ENCODE results near the gene TMEM259. TPM values are rescaled to one million over a fixed set of nuclear protein-coding genes. Genes with fewer than 3 reads are reported as not detected.
A peak's percentile ranks its signal among the peaks of the same experiment; 100 is the strongest.

The TMEM259 gene
- total and polyA plus RNA-seq, 8 donors = 74.2 to 154 (median 101) TPM

- peaks cover 0 to 86% of the 10 kb centered on the region in 2 donors for H3K36me3 ChIP-seq
- ATAC-seq (no peak), DNase-seq (peak in 1 of 4 donors; percentile 65)
- H3K27ac ChIP-seq = no peak overlapping the region
- H3K27me3 ChIP-seq = no peaks in the 10 kb centered on the region
- peaks cover 22% of the 10 kb centered on the region in 2 donors for H3K4me1 ChIP-seq
- no peaks in the 10 kb centered on the region for H3K9me3 ChIP-seq
- no peak for TF ChIP-seq CTCF (IDR thresholded peaks at IDR 0.05)
- H3K4me3 ChIP-seq = no peak overlapping the region
- intact Hi-C loops (cut with DNase I) = no loop called here
Observed at GRCh38 chr19:1012334-1012733, 8.6 kb downstream of the TMEM259 start.

GRCh38 chr19:1011831-1012333 lies 9.0 kb downstream of the TMEM259 start:
- H3K36me3 ChIP-seq = peaks cover 0 to 90% of the 10 kb centered on the region in 2 donors
- no peak for TF ChIP-seq CTCF (IDR thresholded peaks at IDR 0.05)
- H3K4me1 ChIP-seq = peaks cover 17 to 18% of the 10 kb centered on the region in 2 donors
- no peaks in the 10 kb centered on the region for H3K27me3 ChIP-seq
- intact Hi-C loops (cut with DNase I) = no loop called here
- DNase-seq (peak in 1 of 4 donors; percentile 66), ATAC-seq (no peak)
- no peak overlapping the region for H3K4me3 ChIP-seq
- H3K27ac ChIP-seq = no peak overlapping the region
- H3K9me3 ChIP-seq = no peaks in the 10 kb centered on the region

GRCh38 chr19:1010586-1011510 lies 10.1 kb downstream of the TMEM259 start:
- peak in 1 of 4 donors; percentile 74 for DNase-seq
- no peak for TF ChIP-seq CTCF (IDR thresholded peaks at IDR 0.05)
- H3K36me3 ChIP-seq = peaks cover 0 to 89% of the 10 kb centered on the region in 2 donors

GRCh38 chr19:1009981-1010538 lies 10.9 kb downstream of the TMEM259 start:
- Histone ChIP-seq H3K36me3 (peaks cover 0 to 81% of the 10 kb centered on the region in 2 donors), H3K27ac (no peak overlapping the region), H3K4me3 (no peak overlapping the region), H3K27me3 (no peaks in the 10 kb centered on the region), H3K9me3 (no peaks in the 10 kb centered on the region), H3K4me1 (peaks cover 0 to 4% of the 10 kb centered on the region in 2 donors)
- TF ChIP-seq CTCF (IDR thresholded peaks at IDR 0.05) = no peak
- no peak for ATAC-seq
- DNase-seq = peak in 1 of 4 donors; percentile 77
- intact Hi-C loops (cut with DNase I) = no loop called here

More at GRCh38 chr19:1010586-1011510, 10.1 kb downstream of the TMEM259 start:
- intact Hi-C loops (cut with DNase I) = no loop called here
- Histone ChIP-seq H3K4me1 (peaks cover 7% of the 10 kb centered on the region in 2 donors), H3K9me3 (no peaks in the 10 kb centered on the region), H3K27ac (no peak overlapping the region), H3K4me3 (no peak overlapping the region), H3K27me3 (no peaks in the 10 kb centered on the region)
- ATAC-seq = no peak
